GM10847 (cell line): ENCODE data around the gene ANGEL2.

Source experiments
- POLR2A ChIP-seq: IDR thresholded peaks from 2 replicates; pipeline ENCODE4 v1.6.1; 2011; ENCODE audit not compliant: insufficient read length; ENCODE audit errors: extremely low read depth

The ANGEL2 gene

DNA sequence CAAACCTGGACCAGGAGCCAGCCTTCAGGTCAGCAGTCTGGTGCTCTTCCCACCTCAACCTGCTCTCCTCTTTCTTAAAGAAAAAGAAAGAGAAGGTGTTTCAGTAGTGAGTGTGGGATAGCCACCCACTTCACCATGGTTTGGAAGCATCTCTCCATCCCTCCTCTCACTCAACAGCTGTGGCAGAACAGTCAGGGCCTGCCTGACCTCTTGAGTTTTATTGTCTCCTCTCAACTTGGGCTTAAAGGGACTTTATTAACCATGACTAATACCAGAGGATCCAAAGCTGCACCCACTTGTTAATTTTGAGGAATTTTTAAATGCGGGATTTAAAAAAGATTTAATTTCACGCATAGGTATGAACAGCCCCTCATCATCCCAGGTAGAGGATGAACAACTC, 65.9 kb downstream of the ANGEL2 start:
- TF ChIP-seq POLR2A: no peak

DNA sequence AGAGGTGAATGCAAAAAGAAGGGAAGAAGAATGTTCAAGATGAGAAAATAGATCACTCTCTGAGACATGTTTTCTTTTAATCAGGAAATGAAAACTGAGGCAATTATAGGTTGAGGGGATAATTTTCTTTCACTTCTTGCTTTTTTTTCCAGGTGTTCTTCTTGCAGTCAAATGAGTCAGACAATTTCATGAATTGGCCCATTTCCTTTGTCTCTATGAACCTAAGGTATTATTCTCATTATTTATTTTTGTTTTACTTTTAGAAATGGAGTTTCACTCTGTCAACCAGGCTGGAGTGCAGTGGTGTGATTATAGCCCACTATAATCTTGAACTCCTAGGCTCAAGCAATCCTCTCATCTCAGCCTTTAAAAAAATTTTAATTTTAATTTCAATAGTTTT, 68.8 kb downstream of the ANGEL2 start:
- TF ChIP-seq POLR2A: no peak

DNA sequence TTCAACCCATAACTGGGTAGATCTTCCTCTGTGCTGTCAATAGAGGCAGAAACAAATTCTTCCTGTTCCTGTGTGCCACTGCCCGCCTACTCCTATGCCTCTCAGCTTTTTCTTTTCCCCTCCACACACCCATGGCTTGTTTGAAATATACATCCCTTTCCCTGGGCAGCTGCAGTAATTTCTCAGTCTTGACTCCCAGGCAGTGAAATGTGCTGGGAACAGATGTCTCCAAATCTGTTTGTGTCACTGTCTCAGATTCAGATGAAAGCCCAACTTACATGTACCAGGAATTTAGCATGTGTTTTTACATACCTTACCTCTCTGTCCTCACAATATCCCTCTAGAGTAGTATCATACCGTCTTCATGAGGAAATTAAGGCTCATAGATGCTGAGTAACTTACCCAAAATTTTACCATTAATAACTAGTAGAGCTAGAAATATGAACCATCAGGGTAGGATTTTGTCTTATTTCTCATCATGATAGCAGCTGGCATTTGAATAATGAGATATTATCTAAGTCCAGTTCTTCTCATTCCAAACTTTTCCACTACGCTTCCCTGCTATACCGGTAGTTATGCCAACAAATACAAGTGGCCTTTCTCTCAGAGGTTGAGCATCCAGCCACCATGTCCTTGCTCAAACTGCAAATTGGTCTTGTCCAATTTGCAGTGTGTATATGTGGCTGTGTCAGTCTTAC, 70.1 kb downstream of the ANGEL2 start:
- TF ChIP-seq POLR2A: no peak

DNA sequence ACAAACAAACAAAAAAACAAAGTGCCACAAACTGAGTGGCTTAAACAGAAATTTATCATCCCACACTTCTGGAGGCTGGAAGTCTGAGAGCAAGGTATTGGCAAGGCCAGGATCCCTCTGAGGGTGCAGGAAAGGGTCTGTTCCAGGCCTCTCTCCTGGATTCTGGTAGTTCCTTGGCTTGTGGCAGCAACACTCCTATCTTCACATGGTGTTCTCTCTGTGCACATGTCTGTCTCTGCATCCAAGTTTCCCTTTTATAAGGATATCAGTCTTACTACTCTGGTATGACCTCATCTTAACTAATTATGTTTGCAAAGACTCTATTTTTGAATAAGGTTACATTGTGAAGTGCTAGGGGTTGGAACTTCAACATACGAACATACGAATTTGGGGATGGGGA, 70.6 kb downstream of the ANGEL2 start:
- no peak for TF ChIP-seq POLR2A

DNA sequence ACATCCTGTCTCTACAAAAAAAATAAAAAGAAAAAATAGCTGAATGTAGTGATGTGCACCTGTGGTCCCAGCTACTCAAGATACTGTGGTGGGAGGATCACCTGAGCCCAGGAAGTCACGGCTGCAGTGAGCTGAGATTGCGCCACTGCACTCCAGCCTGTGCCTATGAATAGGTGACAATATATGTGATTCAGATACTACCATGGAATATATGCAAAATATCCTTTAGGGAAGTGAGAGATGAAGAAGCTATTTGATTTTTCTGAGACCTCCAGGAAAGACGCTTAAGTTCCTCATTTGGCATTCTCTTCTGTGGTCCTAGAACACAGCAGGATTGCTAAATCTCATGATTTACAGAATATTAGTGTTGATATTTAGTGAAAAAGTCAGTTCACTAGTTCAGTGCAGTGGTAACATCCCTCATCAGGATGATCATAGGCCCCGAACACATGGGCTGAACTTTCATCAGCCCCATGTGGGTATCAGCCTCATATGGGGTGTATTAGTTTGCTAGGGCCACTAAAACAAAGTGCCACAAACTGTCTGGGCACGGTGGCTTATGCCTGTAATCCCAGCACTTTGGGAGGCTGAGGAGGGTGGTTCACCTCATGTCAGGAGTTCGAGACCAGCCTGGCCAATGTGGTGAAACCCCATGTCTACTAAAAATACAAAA, 71.3 kb downstream of the ANGEL2 start:
- no peak for TF ChIP-seq POLR2A

DNA sequence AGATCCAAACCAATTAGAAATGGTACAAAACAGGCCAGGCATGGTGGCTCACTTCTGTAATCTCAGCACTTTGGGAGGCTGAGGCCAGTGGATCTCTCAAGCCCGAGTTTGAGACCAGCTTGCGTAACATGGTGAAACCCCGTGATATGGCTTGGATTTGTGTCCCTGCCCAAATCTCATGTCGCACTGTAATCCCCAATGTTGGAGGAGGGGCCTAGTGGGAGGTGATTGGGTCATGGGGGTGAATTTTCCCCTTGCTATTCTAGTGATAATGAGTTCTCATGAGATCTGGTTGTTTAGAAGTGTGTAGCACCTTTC, 72.3 kb downstream of the ANGEL2 start:
- TF ChIP-seq POLR2A: no peak

DNA sequence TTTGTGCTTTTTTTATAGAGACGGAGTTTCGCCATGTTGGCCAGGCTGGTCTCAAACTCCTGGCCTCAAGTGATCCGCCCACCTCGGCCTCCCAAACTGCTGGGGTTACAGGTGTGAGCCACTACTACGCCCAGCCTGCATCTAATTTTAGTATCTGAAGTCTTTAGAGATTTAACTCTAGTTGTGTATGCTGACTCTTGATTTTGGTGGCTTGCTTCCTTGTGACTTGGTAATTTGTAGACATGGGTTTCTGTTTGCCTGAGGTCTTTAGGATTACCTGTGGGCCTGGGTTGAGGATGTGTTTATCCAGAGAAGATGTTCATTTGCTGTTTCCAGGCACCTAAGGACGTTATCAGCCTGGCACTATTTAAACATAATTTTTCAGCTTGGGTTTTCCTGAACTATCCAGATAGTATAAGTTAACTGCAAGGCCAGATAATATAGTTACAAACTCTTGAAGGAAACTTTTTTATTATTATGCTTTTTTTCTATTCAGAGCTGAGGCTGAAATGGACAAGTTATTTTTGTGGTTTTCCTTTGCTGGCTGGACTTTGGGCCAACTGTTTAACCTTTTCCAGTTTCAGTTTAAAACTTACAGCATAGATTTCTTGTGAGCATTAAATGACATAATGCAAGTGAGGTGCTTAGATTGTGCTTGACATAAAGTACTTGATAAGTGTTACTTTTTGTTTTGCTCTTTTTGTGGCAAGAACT, 72.8 kb downstream of the ANGEL2 start:
- no peak for TF ChIP-seq POLR2A
